GM21360 (cell line): ENCODE measurements around the gene RET.
A peak's percentile ranks its signal among the peaks of the same experiment; 100 is the strongest.

Experiments used
- ATAC-seq: cut with Tn5 transposase; IDR thresholded peaks from one replicate; pipeline ENCODE4 v1.9.1; 2021; ENCODE audit warnings: mild to moderate bottlenecking, moderate library complexity; ENCODE audit not compliant: unreplicated experiment

The RET gene

DNA sequence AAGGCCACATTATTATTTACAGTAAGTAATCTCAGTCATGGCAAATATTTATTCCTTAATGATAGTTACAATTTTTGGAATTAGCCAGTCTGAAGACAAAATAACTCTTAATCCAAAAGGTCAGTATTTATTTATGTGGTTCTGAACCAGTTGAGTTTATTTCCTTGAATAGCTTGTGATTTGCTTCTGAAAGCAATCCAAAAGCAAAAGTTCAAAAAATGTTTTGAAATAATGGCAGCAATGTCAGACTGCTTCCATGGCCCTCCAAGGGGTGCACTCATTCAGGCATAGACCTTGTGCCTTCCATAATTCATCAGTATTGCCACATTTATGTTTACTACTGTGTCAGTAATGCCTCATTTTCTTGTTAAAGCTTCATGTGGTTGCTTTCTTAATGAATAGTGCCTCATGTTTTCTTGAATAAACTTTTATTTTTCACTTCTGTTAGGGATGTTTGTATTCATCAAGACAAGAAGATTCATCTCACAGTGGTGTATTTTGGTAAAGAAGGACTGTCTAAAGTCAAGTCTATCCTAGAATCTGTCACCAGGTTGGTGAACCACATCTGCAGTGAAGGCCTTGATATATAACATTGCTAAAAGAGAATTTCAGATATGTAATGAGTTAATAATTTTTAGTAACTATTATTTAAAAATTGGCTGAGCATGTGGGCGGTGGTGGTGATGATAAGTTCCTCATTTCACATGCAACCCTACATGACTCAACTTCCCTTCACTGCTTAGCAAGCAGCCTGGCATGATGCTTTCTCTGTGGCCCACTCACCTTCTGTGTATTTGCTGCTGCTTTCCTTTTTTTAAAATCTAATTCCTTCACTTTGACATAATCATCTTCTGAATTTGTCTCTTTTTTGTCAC, 83.4 kb downstream of the RET start:
- ATAC-seq, result peak; percentile 58

- ATAC-seq, result peak; percentile 56
Measured at GRCh38 chr10:43160921-43161255, 84.0 kb downstream of the RET start.

DNA sequence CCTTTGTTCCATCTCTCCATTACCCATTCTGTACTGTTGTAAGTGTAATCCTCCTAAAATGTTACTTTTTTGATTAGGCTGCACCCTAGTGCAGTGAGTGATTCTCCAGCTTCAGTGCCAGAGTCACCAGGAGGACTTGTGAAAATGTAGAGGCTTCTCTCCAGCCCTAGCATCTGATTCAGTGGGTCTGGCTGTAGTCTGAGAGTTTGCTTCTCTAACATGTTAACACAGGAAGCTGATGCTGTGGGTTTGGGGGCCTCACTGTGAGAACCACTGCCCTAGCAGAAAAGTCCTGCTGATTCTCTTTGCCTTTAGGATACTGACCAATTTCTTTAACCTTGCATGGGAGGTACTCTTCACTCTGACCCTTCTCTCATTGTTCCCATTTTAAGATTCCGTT, 85.7 kb downstream of the RET start:
- no peak for ATAC-seq

GRCh38 chr10:43166207-43166879, 89.5 kb downstream of the RET start:
- ATAC-seq, result no peak

GRCh38 chr10:43166880-43167497, 90.1 kb downstream of the RET start:
- no peak for ATAC-seq

- ATAC-seq, result no peak
Measured at GRCh38 chr10:43167498-43167889, 90.6 kb downstream of the RET start.

- no peak for ATAC-seq
Measured at GRCh38 chr10:43170491-43170890, 93.6 kb downstream of the RET start.

DNA sequence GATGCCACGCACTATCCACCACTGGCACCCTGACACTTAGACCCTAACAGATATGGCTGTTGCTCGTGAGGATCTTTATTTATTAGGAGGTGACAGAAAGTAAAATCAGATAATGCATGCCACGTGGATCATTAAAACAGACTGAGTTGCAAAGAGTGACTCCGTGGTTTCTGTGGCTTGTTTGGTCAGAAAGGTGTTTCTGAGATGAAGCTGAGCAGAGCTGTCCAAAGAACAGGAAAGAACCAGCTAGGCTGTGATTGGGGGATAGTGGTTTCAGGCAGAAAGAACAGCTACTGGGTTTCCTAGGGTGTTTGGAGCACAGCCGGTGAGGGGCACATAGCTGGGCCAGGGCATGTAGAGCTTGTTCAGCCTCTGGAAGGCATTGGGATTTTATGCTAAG, 95.8 kb downstream of the RET start:
- ATAC-seq, result no peak

DNA sequence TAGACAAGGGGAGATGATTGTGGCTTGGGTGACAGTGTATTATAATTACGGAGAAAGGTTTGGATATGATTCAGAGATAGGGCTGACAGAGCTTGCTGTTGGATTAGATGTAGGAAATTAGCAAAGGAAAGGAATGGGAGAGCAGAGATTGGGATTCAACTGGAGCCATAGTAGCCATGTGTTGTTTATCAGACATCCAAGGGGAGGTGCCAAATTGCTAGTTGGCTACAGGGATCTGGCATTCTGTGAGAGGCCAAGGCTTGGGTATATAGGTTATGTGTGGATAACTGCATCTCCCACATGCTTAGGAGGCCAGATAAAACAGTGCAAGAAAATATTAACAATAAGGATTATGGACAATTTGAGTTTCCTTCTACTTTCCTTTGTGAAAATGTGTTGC, 96.3 kb downstream of the RET start:
- no peak for ATAC-seq

DNA sequence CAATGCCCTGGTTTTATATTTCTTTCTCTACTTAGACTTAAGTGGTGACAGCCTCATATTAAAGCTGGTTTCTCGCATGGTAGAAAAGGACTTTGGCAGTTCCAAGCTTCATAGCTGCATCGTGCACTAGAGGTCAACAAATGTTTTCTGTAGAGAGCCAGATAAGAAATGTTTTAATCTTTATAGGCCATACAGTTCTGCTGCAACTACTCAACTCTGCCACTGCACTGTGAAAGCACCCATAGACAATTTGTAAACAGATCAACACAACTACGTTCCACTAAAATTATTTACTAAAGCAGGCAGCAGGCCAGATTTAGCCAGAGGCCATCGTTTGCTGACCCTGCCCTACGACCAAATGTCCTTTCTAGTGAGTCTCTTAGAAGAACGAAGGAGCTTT, 98.1 kb downstream of the RET start:
- ATAC-seq, result no peak

GRCh38 chr10:43176271-43176670, 99.4 kb downstream of the RET start:
- no peak for ATAC-seq

DNA sequence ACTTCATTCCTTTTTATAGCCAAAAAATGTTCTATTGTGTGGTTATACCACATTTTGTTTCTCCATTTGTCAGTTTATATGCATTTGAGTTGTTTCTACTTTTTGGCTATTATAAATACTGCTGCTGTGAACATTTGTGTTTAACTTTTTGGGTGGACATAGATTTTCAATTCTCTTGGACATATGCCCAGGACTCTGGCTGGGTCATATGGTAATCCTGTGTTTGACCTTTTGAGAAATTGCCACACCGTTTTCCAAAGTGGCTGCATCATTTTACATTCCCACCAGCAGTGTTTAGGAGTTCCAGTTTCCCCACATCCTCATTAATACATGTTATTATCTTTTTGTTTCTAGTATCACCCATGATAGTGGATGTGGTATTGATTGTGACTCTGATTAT, 100.7 kb downstream of the RET start:
- ATAC-seq, result no peak
